ENCODE data around the gene SLC15A1.
"Not testable (repeated sequence)": the region's sequence is repeated elsewhere in the genome, so short reads cannot be mapped to it uniquely, and the experiment has no call there.

SLC15A1 gene

DNA sequence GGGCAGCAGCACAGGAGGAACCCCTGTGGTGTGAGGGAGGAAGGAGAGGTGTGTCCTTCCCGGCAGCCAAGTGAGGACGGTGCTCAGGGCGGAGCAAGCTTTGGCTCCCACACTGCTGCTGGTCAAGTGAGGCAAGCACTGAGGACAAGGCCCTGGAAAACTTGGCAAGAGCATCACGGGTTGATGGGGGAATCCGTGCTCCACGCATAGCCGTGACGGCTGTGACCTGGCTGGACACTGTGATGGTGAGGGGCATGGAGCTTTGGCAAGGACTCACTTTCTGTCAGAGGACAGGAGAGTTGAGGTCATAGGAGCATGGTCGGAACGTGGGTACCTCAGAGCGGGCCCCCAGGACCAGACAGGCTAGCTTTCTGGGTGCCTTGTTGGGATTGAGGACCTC lies 29.0 kb upstream of the SLC15A1 start:
- DNase-seq (no peak), ATAC-seq (no peak)

DNA sequence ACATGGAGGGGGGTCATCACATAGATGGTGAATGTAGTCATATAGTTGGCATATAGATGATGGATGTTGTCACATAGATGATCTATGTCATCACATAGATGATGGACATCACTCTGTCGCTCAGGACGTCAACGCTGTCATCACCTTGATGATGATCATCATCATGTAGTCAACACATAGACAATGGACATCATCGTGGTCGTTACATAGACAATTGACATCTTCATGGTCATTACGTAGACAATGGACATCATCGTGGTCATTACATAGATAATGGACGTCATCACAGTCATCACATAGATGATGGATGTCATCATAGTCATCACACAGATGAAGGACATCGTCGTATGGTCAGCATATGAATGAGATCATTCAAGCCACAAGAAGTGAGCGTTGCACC lies 28.6 kb upstream of the SLC15A1 start:
- no peak for ATAC-seq
- no peak for DNase-seq

DNA sequence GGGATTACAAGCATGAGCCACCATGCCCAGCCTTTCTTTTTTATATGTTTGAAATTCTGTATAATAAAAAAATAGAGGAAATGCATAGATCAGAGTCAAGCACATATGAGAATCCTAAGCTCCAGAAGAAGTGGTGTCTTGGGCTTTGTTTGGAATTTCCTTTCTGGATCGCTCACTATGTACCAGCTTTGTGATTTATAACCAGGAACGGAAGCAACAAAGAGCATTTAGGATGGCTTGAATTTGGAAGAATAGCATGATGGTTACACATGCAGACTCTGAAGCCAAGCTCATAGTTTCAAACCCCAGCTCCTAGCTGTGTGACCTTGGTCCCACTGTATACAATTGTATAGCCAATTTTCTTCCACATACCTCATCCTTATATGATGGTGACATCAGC lies 28.0 kb upstream of the SLC15A1 start:
- DNase-seq (no peak), ATAC-seq (no peak)

DNA sequence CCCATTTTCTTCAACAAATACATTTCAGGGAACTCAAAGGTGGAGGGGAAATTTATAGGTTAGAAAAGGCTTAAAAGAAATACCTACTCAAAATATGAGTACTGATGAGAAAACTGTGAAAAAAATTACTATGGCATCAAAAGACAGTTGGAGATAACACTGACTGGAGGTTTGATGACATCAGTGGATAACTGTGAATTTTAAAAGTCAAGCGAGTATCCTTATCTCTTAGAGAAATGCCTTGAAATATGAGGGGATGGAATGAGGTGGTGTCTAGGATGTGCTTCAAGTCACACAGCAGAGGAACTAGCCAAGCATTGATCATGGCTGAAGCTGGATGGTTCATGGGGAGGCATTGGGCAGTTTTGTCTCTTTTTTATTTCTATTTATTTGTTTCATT lies 27.2 kb upstream of the SLC15A1 start:
- no peak for DNase-seq
- no peak for ATAC-seq

DNA sequence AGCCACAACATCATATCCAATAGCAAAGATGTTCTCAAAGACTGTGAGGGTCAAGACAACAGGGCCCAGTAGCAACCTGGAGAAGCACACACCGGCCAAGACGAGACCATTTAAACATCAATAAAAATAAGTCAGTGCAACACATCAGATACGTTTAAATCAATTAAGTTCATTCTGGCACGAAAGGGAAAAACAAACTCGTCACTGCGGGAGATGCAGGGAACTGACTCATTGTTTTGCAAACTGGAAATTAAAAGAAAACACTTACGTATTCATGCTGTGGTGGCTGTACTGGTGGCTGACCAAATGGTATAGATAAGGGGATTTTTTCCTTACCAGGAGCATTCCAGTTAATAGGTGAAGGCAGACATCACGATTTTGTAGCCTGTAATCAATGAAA lies 26.3 kb upstream of the SLC15A1 start:
- no peak for DNase-seq

DNA sequence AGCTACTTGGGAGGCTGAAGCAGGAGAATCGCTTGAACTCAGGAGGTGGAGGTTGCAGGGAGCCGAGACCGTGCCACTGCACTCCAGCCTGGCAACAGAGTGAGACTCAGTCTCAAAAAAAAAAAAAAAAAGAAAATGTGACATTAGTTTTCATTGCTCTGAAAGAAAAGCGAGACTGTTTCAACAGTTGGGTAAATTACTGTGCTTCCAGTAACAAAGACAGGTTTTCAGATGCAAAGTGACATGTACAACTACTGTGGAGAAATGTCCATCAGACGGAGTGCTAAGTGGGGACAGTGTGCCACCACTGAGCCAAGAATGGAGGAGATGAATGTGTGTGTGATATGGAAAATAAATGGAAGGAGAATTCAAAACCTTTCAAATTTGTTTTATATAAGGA lies 24.2 kb upstream of the SLC15A1 start:
- DNase-seq (no peak), ATAC-seq (no peak)

More for the DNA sequence above, 26.3 kb upstream of the SLC15A1 start:
- ATAC-seq, result no peak

DNA sequence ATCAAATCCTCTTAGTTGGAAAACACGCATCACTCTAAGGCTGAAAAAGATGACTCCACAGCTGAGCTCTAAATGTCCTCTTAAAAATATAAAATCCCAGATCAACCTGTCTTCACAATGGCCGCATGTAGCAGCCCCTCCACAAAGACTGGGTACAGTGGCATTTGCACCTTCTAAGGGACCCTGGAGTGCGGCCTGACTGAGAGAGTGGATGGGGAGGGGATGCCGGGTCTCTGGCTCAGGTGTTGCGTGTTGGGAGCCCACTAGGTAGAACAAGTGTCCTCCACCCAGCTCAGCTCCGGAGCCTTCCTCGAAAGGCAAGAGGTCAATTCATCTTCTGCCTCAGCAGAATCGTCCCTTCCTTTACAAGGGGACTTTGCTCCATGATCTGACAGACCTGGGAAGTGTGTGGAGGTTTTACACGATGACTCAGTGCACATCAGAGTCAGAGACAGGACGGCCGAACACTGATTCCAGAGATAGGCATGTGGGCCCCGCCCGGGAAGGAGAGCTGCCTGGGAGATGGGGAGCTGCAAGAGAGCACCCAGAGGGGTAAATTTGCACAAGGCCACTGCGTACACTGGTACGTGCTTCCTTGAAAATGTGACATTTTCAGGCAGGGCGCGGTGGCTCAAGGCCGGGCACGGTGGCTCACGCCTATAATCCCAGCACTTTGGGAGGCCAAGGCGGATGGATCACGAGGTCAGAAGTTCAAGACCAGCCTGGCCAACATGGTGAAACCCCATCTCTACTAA lies 23.5 kb upstream of the SLC15A1 start:
- ATAC-seq, result no peak
- no peak for DNase-seq

DNA sequence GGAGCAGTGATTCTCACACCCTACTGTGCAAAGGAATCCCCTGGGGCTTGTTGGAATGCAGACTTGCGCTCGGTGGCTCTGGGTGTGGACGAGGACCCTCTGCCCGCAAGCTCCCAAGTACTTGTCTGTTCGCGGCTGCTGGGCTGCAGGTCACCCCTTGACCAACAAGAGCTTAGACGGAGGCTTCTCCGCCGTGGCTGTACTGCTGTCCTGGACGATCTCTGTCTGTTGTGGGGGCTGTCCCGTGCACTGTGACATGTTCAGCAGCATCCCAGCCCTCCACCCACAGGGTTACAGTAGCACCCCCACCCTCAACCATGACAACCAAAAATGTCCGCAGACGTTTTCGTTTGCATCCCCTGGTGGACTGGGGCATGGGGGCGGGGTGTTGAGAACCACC lies 22.9 kb upstream of the SLC15A1 start:
- no peak for ATAC-seq
- DNase-seq, result no peak

DNA sequence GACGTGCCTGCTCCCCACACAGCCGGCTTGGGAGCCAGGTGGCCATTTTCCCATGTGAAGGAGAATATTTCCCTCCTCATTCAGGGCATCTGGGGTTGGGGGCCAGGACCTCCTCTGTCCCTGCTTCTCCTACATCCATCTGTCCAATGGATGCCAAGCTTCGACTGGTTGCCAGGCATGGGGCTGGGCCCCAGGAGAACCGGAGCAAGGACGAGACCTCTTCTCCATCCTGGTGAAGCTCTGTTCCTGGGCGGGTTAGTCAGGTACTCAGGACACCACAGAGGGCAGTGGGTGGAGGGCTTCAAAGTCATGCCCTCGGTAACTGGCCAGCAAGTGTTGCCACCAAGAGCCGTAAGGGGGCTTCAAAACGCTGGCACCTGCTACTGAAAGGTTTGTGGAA lies 22.3 kb upstream of the SLC15A1 start:
- ATAC-seq (no peak), DNase-seq (no peak)

DNA sequence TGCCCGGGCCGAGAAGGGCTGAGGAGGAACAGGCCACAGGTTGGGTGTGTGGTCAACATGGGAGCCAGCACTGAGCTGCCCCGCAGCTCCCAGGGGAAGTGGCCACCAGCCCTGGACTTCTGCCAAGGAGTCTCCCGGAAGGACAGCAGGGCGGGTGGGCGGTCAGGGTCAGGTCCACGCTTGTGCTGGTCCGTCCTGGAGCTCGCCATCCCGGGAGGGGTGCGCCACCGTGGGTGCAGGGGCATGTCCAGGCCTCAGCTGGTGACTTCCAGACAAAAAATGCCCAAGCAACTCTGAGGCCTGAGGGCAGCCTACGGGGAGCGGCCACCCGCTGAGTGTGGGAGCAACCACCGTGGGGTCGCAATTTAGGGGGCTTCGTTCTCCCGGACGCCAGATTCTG lies 21.4 kb upstream of the SLC15A1 start:
- DNase-seq (no peak), ATAC-seq (no peak)

DNA sequence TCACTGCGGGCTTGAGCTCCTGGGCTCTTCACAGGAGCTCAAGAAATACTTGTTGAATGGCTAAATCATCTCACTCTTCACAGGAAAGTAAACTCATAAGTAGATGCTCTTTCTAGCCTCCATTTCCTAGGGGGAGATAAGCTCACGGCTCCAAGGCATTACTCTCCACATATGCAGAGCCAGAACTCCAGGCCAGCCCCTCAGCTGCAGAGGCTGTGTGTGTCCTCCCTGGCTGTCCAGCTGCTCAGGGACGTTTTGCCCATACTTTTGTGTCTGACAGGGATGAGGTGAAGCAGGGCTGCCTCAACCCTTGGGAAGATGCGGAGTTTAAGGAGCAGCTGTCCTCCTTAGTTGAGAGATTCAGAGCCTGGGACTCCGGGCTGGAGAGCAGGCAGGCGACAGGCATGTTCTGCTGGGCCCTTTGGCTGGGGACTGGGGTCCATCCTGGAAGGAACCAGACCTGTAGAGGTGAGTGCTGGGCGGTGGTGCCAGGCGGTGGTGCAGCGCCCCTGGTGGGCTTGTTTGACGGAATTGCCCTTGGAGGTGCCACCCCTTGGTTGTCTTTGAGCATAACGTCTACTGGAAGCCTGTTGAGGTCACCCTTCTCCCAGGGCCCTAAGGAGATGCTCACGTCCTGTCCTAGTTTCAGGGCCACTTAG lies 20.5 kb upstream of the SLC15A1 start:
- ATAC-seq (no peak), DNase-seq (no peak)

DNA sequence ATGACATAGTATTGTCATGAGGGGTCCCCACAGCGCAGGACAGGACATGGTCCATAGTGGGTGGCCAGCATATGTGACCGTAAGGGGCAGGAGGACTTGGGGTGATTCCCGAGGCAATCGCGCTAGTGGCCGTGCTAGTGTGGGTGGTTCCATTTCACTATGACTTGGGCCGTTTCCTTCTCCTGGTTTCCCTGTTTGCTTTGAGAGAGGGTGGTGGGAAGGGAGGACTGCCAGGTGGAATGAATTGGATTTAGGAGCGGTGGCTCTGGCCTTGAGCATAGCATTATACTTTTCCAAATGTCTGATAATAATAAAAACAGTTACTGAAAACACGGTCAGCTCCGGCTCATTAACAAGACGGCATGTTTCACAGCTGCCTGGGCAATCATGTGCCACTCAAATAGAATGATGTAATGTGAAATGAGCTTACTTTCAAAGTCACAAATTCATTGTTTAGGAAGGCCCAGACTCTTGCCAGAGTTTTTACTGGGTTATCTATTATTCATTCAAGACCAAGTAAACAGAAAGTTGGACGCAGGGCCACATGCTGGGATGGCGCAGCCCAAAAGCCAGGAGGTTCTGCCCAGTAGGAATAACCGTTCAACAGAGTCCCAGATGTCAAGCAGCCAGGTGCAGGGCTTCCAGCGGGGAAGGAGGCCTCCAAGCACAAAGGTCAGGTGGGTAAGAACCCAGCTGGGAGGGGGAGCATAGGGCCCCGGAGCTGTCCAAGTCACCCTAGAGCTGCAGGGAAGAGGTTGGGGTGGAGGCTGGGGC lies 19.6 kb upstream of the SLC15A1 start:
- ATAC-seq, result no peak
- DNase-seq, result no peak

DNA sequence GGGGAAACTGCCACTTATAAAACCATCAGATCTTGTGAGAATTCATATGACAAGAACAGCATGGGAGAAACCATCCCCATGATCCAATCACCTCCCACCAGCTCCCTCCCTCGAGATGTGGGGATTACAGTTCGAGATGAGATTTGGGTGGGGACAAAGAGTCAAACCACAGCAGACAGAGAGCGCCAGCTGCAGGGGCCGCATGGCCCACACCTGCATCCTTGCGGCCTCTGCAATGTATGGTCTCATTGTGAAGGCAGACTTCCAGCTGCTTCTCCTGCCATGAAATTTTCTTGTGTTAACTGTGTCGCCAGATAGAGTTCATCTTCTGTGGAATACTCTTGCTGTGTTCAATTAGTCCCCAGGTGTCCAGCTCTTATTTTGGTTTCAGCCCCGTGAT lies 17.3 kb upstream of the SLC15A1 start:
- DNase-seq (no peak), ATAC-seq (no peak)

DNA sequence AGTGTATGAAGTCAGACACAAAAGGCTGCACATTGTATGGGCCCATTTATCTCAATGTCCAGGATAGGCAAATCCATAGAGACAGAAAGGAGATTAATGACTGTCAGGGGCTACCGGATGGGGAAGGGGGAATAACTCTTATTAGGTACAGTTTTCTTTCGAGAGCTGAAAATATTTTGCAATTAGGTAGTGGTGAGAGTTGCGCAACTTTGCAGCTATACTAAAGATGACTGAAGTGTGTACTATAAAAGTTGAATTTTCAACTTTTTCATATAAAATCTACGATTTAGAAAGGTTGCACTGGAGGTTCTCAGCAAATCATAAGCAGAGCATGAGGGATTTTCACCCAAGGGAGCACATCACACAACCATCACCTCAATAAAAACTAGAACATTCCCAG lies 16.1 kb upstream of the SLC15A1 start:
- ATAC-seq (no peak), DNase-seq (no peak)

DNA sequence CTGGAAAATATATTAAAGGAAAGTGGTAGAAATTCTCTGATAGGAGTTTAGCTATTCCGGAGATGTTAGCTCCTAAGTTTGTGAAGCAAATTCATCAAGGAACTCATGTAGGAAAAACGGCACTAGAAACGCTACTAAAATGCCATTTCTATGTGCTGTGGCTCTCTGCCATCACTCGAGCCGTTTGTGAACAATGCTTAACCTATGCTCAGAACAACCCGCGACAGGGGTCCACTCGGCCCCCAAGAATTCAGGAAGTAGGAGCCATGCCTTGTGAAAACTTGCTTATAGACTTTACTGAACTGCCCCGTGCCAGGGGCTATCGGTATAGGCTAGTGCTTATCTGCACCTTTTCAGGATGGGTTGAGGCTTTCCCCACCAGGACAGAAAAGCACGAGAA lies 14.2 kb upstream of the SLC15A1 start:
- ATAC-seq (no peak), DNase-seq (no peak)

DNA sequence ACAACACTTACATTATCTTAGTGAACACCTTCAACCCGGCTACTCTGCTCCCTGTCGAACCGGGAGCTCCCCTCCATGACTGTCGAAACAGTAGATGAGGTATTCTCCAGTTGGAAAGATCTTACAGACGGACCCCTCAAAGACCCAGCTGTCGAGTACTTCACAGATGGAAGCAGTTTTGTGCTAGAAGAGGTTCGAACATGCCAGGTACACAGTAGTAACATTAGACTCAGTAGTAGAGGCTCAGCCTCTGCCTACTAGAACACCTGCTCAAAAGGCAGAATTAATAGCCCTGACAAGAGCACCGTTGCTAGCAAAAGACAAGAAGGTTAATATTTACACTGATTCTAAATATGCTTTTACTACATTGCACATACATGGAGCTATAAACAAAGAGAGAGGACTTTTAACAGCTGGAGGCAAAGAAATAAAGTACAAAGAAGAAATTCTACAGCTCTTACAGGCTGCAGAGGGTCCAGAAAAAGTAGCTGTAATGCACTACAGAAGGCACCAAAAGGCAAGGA lies 13.6 kb upstream of the SLC15A1 start:
- DNase-seq, result no peak
- no peak for ATAC-seq

DNA sequence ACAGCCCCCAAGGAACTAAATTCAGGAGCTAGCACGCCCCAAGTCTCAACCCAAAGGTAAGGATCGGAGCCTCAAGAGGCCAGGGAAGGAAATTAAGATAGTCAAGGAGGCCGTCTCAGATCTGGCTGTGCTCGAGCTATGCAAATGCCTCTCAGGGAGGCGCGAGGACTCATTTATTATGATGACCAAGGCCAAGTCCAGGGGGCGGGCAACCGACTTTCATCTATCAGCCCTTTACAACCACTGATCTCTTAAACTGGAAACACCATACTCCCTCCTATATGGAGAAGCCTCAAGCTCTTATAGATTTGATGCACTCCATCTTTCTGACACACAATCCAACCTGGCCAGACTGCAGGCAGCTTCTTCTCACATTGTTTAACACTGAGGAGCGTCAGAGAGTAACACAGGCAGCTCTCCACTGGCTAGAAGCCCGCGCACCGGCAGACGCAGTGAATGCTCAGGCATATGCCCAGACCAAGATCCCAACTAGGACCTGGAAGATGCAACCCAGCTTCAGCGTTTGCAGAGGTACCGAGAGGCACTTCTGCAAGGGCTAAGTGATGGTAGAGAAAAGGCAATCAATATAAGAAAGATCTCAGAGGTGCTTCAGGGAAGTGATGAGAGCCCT lies 9.6 kb upstream of the SLC15A1 start:
- ATAC-seq (no peak), DNase-seq (no peak)

DNA sequence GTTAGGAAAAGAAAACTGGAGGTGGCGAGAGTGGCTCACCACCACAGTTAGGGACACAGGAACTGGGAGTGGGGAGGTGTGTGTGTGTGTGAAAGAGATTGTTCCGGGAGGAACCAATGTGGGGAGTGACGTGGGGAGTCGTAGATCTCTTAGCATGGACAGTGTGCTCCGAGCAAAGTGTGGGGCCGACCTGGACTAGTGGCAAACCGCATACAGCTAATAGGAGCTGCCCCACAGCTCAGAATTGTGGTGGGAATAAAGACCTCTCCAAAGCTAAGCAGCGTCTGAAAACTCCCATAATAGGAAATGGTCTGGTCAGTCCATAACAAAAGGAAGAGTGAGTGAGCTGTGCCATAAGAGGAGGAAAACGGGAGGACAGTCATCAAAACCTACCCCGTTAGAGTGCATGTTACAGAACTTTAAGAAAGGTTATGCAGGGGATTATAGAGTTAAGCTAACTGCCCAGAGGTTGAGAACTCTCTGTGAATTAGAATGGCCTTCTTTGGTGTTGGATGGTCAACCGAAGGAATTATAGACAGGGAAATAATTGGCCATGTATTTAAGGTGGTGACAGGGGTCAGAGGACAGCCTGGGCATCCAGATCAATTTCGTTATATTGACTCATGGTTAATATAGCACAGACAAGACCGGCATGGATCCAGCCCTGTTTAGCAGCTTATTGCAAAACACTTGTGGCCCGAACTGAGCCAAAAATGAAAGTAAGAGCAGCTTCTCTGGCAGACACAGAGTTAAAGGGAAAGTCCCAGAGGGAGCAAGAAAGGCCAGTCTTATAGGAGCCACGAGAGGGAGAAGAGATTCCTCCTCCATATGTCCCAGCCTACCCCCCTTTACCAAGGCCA lies 8.9 kb upstream of the SLC15A1 start:
- DNase-seq, result no peak
- no peak for ATAC-seq

DNA sequence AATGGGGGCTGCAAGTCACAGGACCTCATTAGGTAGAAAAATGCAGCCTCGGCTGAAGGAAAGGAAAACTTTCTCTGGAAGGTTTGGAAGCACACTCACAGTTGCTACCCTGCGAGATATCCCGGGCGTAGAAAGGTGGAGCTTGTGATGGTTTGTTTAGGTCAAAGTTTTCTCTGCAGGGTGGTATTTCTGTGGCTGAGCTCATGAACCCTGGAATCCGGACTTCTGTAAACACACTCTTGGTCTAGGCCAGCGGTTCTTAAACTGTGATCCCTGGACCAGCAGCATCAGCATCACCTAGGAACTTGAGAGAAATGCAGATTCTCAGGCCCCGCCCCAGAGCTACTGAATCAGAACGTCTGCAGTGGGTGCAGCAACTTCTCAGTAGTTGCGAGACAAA lies 3.3 kb upstream of the SLC15A1 start:
- no peak for ATAC-seq
- DNase-seq, result no peak

DNA sequence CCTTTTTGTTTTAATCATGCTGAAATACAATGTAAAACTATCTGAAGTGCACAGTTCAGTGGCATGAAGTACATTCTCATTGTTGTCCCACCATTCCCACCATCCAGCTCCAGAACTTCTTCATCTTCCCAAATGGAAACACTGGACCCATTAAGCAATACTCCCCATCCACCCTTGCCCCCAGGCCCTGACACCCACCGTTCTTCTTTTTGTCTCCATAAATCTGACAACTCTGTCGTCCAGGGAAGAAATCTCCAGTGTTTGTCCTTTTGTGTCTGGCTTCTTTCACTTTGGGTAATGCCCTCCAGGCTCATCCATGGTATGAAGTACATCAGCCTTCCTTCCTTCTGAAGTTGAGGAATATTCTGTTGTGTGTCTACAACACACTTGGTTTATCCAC lies 2.6 kb upstream of the SLC15A1 start:
- no peak for DNase-seq
- ATAC-seq, result no peak

DNA sequence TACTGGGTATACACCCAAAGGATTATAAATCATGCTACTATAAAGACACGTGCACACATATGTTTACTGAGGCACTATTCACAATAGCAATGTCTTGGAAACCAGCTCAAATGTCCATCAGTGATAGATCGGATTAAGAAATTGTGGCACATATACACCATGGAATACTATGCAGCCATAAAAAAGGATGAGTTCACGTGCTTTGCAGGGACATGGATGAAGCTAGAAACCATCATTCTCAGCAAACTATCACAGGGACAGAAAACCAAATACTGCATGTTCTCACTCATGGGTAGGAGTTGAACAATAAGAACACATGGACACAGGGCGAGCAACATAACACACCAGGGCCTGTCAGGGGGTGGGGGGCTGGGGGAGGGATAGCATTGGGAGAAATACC lies 2.0 kb upstream of the SLC15A1 start:
- ATAC-seq, DNase-seq: not testable (repeated sequence)
